Naive B cell (primary cell): Measurements from ENCODE around the gene TFAP2B. TPM values are rescaled to one million over a fixed set of nuclear protein-coding genes. Genes with fewer than 3 reads are reported as not detected.

Source experiments
- ATAC-seq, 2 donors: fragments of 150-1000 bp; cut with Tn5 transposase; 2 replicates each; pipeline ENCODE4 v1.10.0; 2021; ENCODE audit warnings: low read depth in 2 of 2, mild to moderate bottlenecking in 2 of 2, moderate library complexity in 2 of 2
- DNase-seq: peaks from one replicate; pipeline ENCODE4 v3.0.0; 2022
- H3K27ac Mint-ChIP-seq, 6 donors: one replicate each; pipeline ENCODE4 v1.8.0; 2020 to 2022; ENCODE audit warnings: mild to moderate bottlenecking in 6 of 6, mixed read lengths in 6 of 6, moderate library complexity in 5 of 6, inconsistent platforms in 2 of 6
- H3K27me3 Mint-ChIP-seq, 3 donors: one replicate each; pipeline ENCODE4 v1.8.0; 2021 to 2022; ENCODE audit warnings: mixed read lengths in 3 of 3, mild to moderate bottlenecking in 1 of 3
- H3K36me3 Mint-ChIP-seq, 2 donors: one replicate each; pipeline ENCODE4 v1.8.0; 2020 to 2022; ENCODE audit warnings: mixed read lengths in 2 of 2, inconsistent platforms in 1 of 2, mild to moderate bottlenecking in 1 of 2
- H3K4me1 Mint-ChIP-seq, 3 donors: one replicate each; pipeline ENCODE4 v1.8.0; 2020 to 2022; ENCODE audit warnings: mixed read lengths in 3 of 3, inconsistent platforms in 1 of 3, mild to moderate bottlenecking in 1 of 3, moderate library complexity in 1 of 3
- H3K4me3 Mint-ChIP-seq, 8 donors: one replicate each; pipeline ENCODE4 v1.8.0; 2020 to 2022; ENCODE audit warnings: mild to moderate bottlenecking in 8 of 8, mixed read lengths in 8 of 8, moderate library complexity in 8 of 8, inconsistent platforms in 2 of 8
- H3K9me3 Mint-ChIP-seq, 7 donors: one replicate each; pipeline ENCODE4 v1.8.0; 2020 to 2022; ENCODE audit warnings: mixed read lengths in 7 of 7, mild to moderate bottlenecking in 5 of 7, inconsistent platforms in 2 of 7, moderate library complexity in 1 of 7
- polyA plus RNA-seq, 6 donors: library from polyadenylated mRNA; unstranded; fragments of 300-500 nt; fragmentation: Illumina TruSeq; gene quantifications; one replicate each; pipeline ENCODE4 v1.2.3, GENCODE V29; 2021; ENCODE audit warnings: low read depth in 6 of 6

TFAP2B gene
- polyA plus RNA-seq, 6 donors from 2014 or later, result not detected

- no peaks in the 10 kb centered on the region for H3K36me3 Mint-ChIP-seq
- H3K9me3 Mint-ChIP-seq, result peaks cover 0 to 15% (median 2%) of the 10 kb centered on the region in 7 donors
- H3K4me3 Mint-ChIP-seq, result no peak overlapping the region
- ATAC-seq (no peak), DNase-seq (no peak)
- H3K27ac Mint-ChIP-seq, result no peak overlapping the region
- peaks cover 80 to 88% (median 81%) of the 10 kb centered on the region in 3 donors for H3K27me3 Mint-ChIP-seq
- H3K4me1 Mint-ChIP-seq, result no peaks in the 10 kb centered on the region
Observed at GRCh38 chr6:50829049-50829448, 10.4 kb downstream of the TFAP2B start.

- no peak for ATAC-seq
- no peak for DNase-seq
- Mint-ChIP-seq H3K4me1 (no peaks in the 10 kb centered on the region), H3K36me3 (no peaks in the 10 kb centered on the region), H3K9me3 (peaks cover 0 to 14% (median 2%) of the 10 kb centered on the region in 7 donors), H3K4me3 (no peak overlapping the region), H3K27me3 (peaks cover 80 to 86% (median 81%) of the 10 kb centered on the region in 3 donors), H3K27ac (no peak overlapping the region)
Observed at GRCh38 chr6:50829898-50830444, 11.3 kb downstream of the TFAP2B start.

GRCh38 chr6:50831186-50831585 is 12.5 kb downstream of the TFAP2B start:
- H3K4me1 Mint-ChIP-seq, result peaks cover 0 to 5% (median 0%) of the 10 kb centered on the region in 3 donors
- H3K27ac Mint-ChIP-seq, result peak overlapping the region in 1 of 6 donors; percentile 12
- DNase-seq (no peak), ATAC-seq (no peak)
- peaks cover 79 to 86% (median 80%) of the 10 kb centered on the region in 3 donors for H3K27me3 Mint-ChIP-seq
- H3K9me3 Mint-ChIP-seq, result peaks cover 0 to 11% (median 3%) of the 10 kb centered on the region in 7 donors
- H3K36me3 Mint-ChIP-seq, result no peaks in the 10 kb centered on the region
- H3K4me3 Mint-ChIP-seq, result no peak overlapping the region

GRCh38 chr6:50832912-50833311 is 14.2 kb downstream of the TFAP2B start:
- H3K9me3 Mint-ChIP-seq, result peaks cover 0 to 8% (median 2%) of the 10 kb centered on the region in 7 donors
- H3K4me1 Mint-ChIP-seq, result peaks cover 0 to 9% (median 5%) of the 10 kb centered on the region in 3 donors
- H3K27me3 Mint-ChIP-seq, result peaks cover 78 to 87% (median 78%) of the 10 kb centered on the region in 3 donors
- no peak overlapping the region for H3K27ac Mint-ChIP-seq
- no peak overlapping the region for H3K4me3 Mint-ChIP-seq
- no peak for ATAC-seq
- no peak for DNase-seq
- H3K36me3 Mint-ChIP-seq, result no peaks in the 10 kb centered on the region

GRCh38 chr6:50834929-50835410 is 16.3 kb downstream of the TFAP2B start:
- H3K27me3 Mint-ChIP-seq, result peaks cover 72 to 84% (median 82%) of the 10 kb centered on the region in 3 donors
- peaks cover 0 to 9% (median under 1%) of the 10 kb centered on the region in 7 donors for H3K9me3 Mint-ChIP-seq

GRCh38 chr6:50836231-50836630 is 17.6 kb downstream of the TFAP2B start:
- Mint-ChIP-seq H3K4me1 (peaks cover 0 to 9% (median 5%) of the 10 kb centered on the region in 3 donors), H3K27me3 (peaks cover 73 to 84% (median 80%) of the 10 kb centered on the region in 3 donors), H3K36me3 (peaks cover 0 to 8% of the 10 kb centered on the region in 2 donors), H3K27ac (peak overlapping the region in 1 of 6 donors; percentile 22), H3K9me3 (peaks cover 0 to 11% (median 0%) of the 10 kb centered on the region in 7 donors), H3K4me3 (no peak overlapping the region)
- ATAC-seq (no peak), DNase-seq (no peak)

More at GRCh38 chr6:50834929-50835410, 16.3 kb downstream of the TFAP2B start:
- Mint-ChIP-seq H3K36me3 (no peaks in the 10 kb centered on the region), H3K4me1 (peaks cover 0 to 9% (median 5%) of the 10 kb centered on the region in 3 donors), H3K4me3 (no peak overlapping the region), H3K27ac (no peak overlapping the region)
- DNase-seq, result no peak
- no peak for ATAC-seq

GRCh38 chr6:50837589-50838445 is 19.1 kb downstream of the TFAP2B start:
- no peak for ATAC-seq
- no peak overlapping the region for H3K27ac Mint-ChIP-seq
- DNase-seq, result no peak
- peaks cover 0 to 8% of the 10 kb centered on the region in 2 donors for H3K36me3 Mint-ChIP-seq
- peaks cover 0 to 9% (median 5%) of the 10 kb centered on the region in 3 donors for H3K4me1 Mint-ChIP-seq
- H3K27me3 Mint-ChIP-seq, result peaks cover 77 to 79% (median 78%) of the 10 kb centered on the region in 3 donors
- peaks cover 0 to 11% (median 0%) of the 10 kb centered on the region in 7 donors for H3K9me3 Mint-ChIP-seq
- no peak overlapping the region for H3K4me3 Mint-ChIP-seq

GRCh38 chr6:50840112-50840810 is 21.6 kb downstream of the TFAP2B start:
- ATAC-seq (no peak), DNase-seq (no peak)
- H3K4me1 Mint-ChIP-seq, result peaks cover 0 to 11% (median 5%) of the 10 kb centered on the region in 3 donors
- H3K9me3 Mint-ChIP-seq, result peaks cover 0 to 11% (median 2%) of the 10 kb centered on the region in 7 donors
- peaks cover 0 to 8% of the 10 kb centered on the region in 2 donors for H3K36me3 Mint-ChIP-seq
- peaks cover 70 to 81% (median 78%) of the 10 kb centered on the region in 3 donors for H3K27me3 Mint-ChIP-seq
- no peak overlapping the region for H3K4me3 Mint-ChIP-seq
- no peak overlapping the region for H3K27ac Mint-ChIP-seq

- ATAC-seq, result no peak
- no peak for DNase-seq
- peaks cover 0 to 8% of the 10 kb centered on the region in 2 donors for H3K36me3 Mint-ChIP-seq
- H3K27ac Mint-ChIP-seq, result no peak overlapping the region
- H3K4me3 Mint-ChIP-seq, result peak overlapping the region in 1 of 8 donors; percentile 25
- H3K9me3 Mint-ChIP-seq, result peaks cover 0 to 10% (median 2%) of the 10 kb centered on the region in 7 donors
- peaks cover 0 to 10% (median 5%) of the 10 kb centered on the region in 3 donors for H3K4me1 Mint-ChIP-seq
- peaks cover 68 to 81% (median 78%) of the 10 kb centered on the region in 3 donors for H3K27me3 Mint-ChIP-seq
Observed at GRCh38 chr6:50840811-50841192, 22.1 kb downstream of the TFAP2B start.

- H3K27me3 Mint-ChIP-seq, result peaks cover 68 to 83% (median 78%) of the 10 kb centered on the region in 3 donors
- H3K4me3 Mint-ChIP-seq, result no peak overlapping the region
- H3K27ac Mint-ChIP-seq, result peak overlapping the region in 2 of 6 donors; percentile 33 to 42
- peaks cover 0 to 19% (median 2%) of the 10 kb centered on the region in 7 donors for H3K9me3 Mint-ChIP-seq
- H3K4me1 Mint-ChIP-seq, result peaks cover 0 to 2% (median 0%) of the 10 kb centered on the region in 3 donors
- ATAC-seq (no peak), DNase-seq (no peak)
- H3K36me3 Mint-ChIP-seq, result peaks cover 0 to 8% of the 10 kb centered on the region in 2 donors
Observed at GRCh38 chr6:50842446-50842845, 23.8 kb downstream of the TFAP2B start.

GRCh38 chr6:50842861-50843384 is 24.3 kb downstream of the TFAP2B start:
- peaks cover 63 to 85% (median 78%) of the 10 kb centered on the region in 3 donors for H3K27me3 Mint-ChIP-seq
- H3K27ac Mint-ChIP-seq, result no peak overlapping the region
- DNase-seq (no peak), ATAC-seq (no peak)
- peaks cover 0 to 19% (median 3%) of the 10 kb centered on the region in 7 donors for H3K9me3 Mint-ChIP-seq
- H3K4me3 Mint-ChIP-seq, result peak overlapping the region in 1 of 8 donors; percentile 70
- H3K4me1 Mint-ChIP-seq, result peaks cover 0 to 2% (median 0%) of the 10 kb centered on the region in 3 donors
- H3K36me3 Mint-ChIP-seq, result peaks cover 0 to 8% of the 10 kb centered on the region in 2 donors

GRCh38 chr6:50843842-50844241 is 25.2 kb downstream of the TFAP2B start:
- DNase-seq (no peak), ATAC-seq (no peak)
- peaks cover 0 to 20% (median 5%) of the 10 kb centered on the region in 7 donors for H3K9me3 Mint-ChIP-seq
- peaks cover 0 to 8% of the 10 kb centered on the region in 2 donors for H3K36me3 Mint-ChIP-seq
- no peak overlapping the region for H3K4me3 Mint-ChIP-seq
- H3K27ac Mint-ChIP-seq, result no peak overlapping the region
- peaks cover 0 to 2% (median 0%) of the 10 kb centered on the region in 3 donors for H3K4me1 Mint-ChIP-seq
- peaks cover 61 to 88% (median 78%) of the 10 kb centered on the region in 3 donors for H3K27me3 Mint-ChIP-seq
